Kidney epithelial cell (primary cell): Measurements from ENCODE around the gene PTCD2. TPM values are rescaled to one million over a fixed set of nuclear protein-coding genes. Genes with fewer than 3 reads are reported as not detected.

Experiments used
- DNase-seq: peaks from one replicate; pipeline ENCODE4 v3.0.0-alpha.2; 2010; ENCODE audit warnings: low read depth
- H3K27me3 ChIP-seq: 2 replicates; pipeline ENCODE4 v1.6.0; 2011; ENCODE audit warnings: low read length; ENCODE audit not compliant: control insufficient read depth, insufficient read depth
- H3K36me3 ChIP-seq: 2 replicates; pipeline ENCODE4 v1.5.1; 2011; ENCODE audit warnings: low read length; ENCODE audit not compliant: control insufficient read depth, insufficient read depth
- H3K4me3 ChIP-seq: 2 replicates; pipeline ENCODE4 v1.5.1; 2011; ENCODE audit warnings: low read depth, mild to moderate bottlenecking, control low read depth, low read length
- CTCF ChIP-seq: IDR thresholded peaks from 2 replicates; pipeline ENCODE4 v1.5.1; 2011; ENCODE audit warnings: mild to moderate bottlenecking, moderate library complexity, low read length, control low read depth, inconsistent platforms; ENCODE audit not compliant: insufficient read depth, poor library complexity, severe bottlenecking
- total RNA-seq: library from RNA; depleted of rRNA; stranded (reverse); fragments of >200 nt; gene quantifications from 2 replicates; pipeline ENCODE4 v1.2.3, GENCODE V29; 2015

PTCD2 gene
- total RNA-seq, 1 donor from 2014 or later, result 11.7 TPM

- DNase-seq, result no peak
- no peak for TF ChIP-seq CTCF
- no peaks in the 10 kb centered on the region for H3K36me3 ChIP-seq
- no peak overlapping the region for H3K4me3 ChIP-seq
- H3K27me3 ChIP-seq, result no peaks in the 10 kb centered on the region
Measured at GRCh38 chr5:72380492-72381274, 60.5 kb downstream of the PTCD2 start.

- H3K27me3 ChIP-seq, result no peaks in the 10 kb centered on the region
- no peak for DNase-seq
- no peak for TF ChIP-seq CTCF
- no peak overlapping the region for H3K4me3 ChIP-seq
- H3K36me3 ChIP-seq, result no peaks in the 10 kb centered on the region
Measured at GRCh38 chr5:72383280-72383679, 63.1 kb downstream of the PTCD2 start.

- no peak for TF ChIP-seq CTCF
- no peaks in the 10 kb centered on the region for H3K27me3 ChIP-seq
- no peak overlapping the region for H3K4me3 ChIP-seq
- no peak for DNase-seq
- no peaks in the 10 kb centered on the region for H3K36me3 ChIP-seq
Measured at GRCh38 chr5:72383726-72384125, 63.6 kb downstream of the PTCD2 start.

GRCh38 chr5:72386639-72387038 lies 66.5 kb downstream of the PTCD2 start:
- no peaks in the 10 kb centered on the region for H3K36me3 ChIP-seq
- no peak for TF ChIP-seq CTCF
- no peaks in the 10 kb centered on the region for H3K27me3 ChIP-seq
- no peak for DNase-seq
- H3K4me3 ChIP-seq, result no peak overlapping the region

DNA sequence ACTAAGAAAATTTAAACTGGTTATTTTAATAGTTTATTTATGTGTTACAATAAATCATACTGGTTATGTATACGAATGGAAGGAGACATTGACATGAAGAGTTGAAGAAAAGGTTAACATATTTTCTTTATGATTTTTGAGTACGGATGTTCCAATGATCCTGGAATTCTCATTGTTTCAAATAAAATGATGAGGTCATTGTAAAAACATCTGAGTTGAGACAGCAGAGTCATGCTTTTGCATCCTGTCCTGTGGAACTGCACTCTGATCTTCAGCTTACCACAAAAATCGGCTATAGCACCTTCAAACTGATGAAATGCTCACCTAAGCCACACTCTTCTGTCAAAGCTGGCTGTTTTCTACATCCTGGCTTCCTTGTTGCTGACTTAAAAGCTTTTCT lies 67.8 kb downstream of the PTCD2 start:
- no peak for TF ChIP-seq CTCF
- no peaks in the 10 kb centered on the region for H3K27me3 ChIP-seq
- DNase-seq, result peak; percentile 67
- no peak overlapping the region for H3K4me3 ChIP-seq
- H3K36me3 ChIP-seq, result no peaks in the 10 kb centered on the region

DNA sequence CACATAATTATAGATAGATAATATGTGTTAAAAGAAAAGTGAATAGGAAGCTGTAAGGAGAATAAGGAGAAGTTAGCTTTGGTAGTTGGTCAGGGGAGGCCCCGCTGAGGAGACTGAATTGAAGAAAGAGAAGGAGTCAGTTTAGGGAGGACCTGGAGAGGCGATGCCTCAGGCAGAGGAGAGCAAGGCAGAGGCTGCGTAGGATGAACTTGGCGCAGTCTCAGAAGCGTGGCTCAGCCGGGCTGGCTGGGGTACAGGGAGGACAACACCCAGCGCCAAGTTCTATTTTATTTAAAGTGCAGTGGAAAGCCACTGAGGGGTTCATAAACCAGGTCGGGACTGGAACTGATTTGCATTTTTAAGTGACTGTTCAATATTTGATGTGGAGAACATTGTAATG lies 68.5 kb downstream of the PTCD2 start:
- no peaks in the 10 kb centered on the region for H3K36me3 ChIP-seq
- H3K27me3 ChIP-seq, result no peaks in the 10 kb centered on the region
- no peak for TF ChIP-seq CTCF
- DNase-seq, result no peak
- H3K4me3 ChIP-seq, result no peak overlapping the region
